A673 (cell line): ENCODE measurements around the gene ME1. TPM values are rescaled to one million over a fixed set of nuclear protein-coding genes. Genes with fewer than 3 reads are reported as not detected.

Experiments used
- BruUV-seq: library from RNA; stranded (reverse); fragments of 400-500 nt; replicated peaks from 2 replicates; lab custom pipeline; 2021; lab: Mats Ljungman, UMichigan
- CTCF ChIA-PET: fragments of 300-600 bp; sonication (Branson Sonifier 250); formaldehyde crosslinking; loops from one replicate; lab custom pipeline; 2022; ENCODE audit warnings: antibody characterized with exemption; lab: Charles Lee
- POLR2A ChIA-PET: fragments of 300-600 bp; sonication (Branson Sonifier 250); formaldehyde crosslinking; loops from one replicate; lab custom pipeline; 2022; ENCODE audit warnings: antibody characterized with exemption; ENCODE audit not compliant: low non-redundant PET; lab: Charles Lee
- DNase-seq: peaks from one replicate; pipeline ENCODE4 v3.0.0-alpha.2; 2015; ENCODE audit warnings: low spot score
- H3K27ac ChIP-seq: fragments of 200-600 bp; sonication (generic); 2 replicates; pipeline ENCODE4 v1.5.1; 2016; ENCODE audit warnings: mixed run types, low read depth, mild to moderate bottlenecking, mixed read lengths, antibody characterized with exemption, low read length; ENCODE audit not compliant: poor library complexity, severe bottlenecking
- H3K27me3 ChIP-seq: fragments of 200-600 bp; sonication (generic); replicated peaks from 2 replicates; pipeline ENCODE4 v1.6.1; 2017; ENCODE audit warnings: mixed run types, low read depth, mild to moderate bottlenecking, mixed read lengths, antibody characterized with exemption, low read length; ENCODE audit not compliant: insufficient read depth, poor library complexity
- H3K36me3 ChIP-seq: fragments of 200-600 bp; sonication (generic); 2 replicates; pipeline ENCODE4 v1.6.1; 2016; ENCODE audit warnings: mixed run types, mild to moderate bottlenecking, mixed read lengths, antibody characterized with exemption, low read length; ENCODE audit not compliant: insufficient read depth, poor library complexity, severe bottlenecking
- H3K4me1 ChIP-seq: fragments of 200-600 bp; sonication (generic); 2 replicates; pipeline ENCODE4 v1.6.1; 2017; ENCODE audit warnings: mixed run types, mild to moderate bottlenecking, mixed read lengths, antibody characterized with exemption, low read length; ENCODE audit not compliant: insufficient read depth, poor library complexity, severe bottlenecking
- H3K4me3 ChIP-seq: fragments of 200-600 bp; sonication (generic); 2 replicates; pipeline ENCODE4 v1.5.1; 2016; ENCODE audit warnings: low read depth, mixed run types, mild to moderate bottlenecking, mixed read lengths, low read length; ENCODE audit not compliant: poor library complexity, severe bottlenecking
- H3K9me3 ChIP-seq: fragments of 200-600 bp; sonication (generic); 2 replicates; pipeline ENCODE4 v1.6.1; 2016; ENCODE audit warnings: mixed run types, low read depth, mild to moderate bottlenecking, mixed read lengths, antibody characterized with exemption, low read length; ENCODE audit not compliant: poor library complexity, severe bottlenecking
- EZH2 ChIP-seq: fragments of 200-600 bp; sonication (generic); IDR thresholded peaks from 2 replicates; pipeline ENCODE4 v1.6.1; 2017; ENCODE audit warnings: borderline replicate concordance, low read depth, mild to moderate bottlenecking, mixed read lengths, antibody characterized with exemption, low read length; ENCODE audit not compliant: poor library complexity, severe bottlenecking
- intact Hi-C: fragments of 100-400 bp; cut with micrococcal nuclease; formaldehyde crosslinking; loops from one replicate; pipeline ENCODE4 v1.10.0; 2022; ENCODE audit not compliant: unreplicated experiment
- total RNA-seq: library from RNA; stranded (reverse); gene quantifications from 2 replicates; pipeline ENCODE4 v1.2.3, GENCODE V29; 2021
- TF ChIP-seq, protein P1 (sequence below): fragments of 300-800, 200-600 bp; sonication (generic); conservative IDR thresholded peaks from 2 replicates; pipeline ENCODE4 v1.5.1; 2017; ENCODE audit warnings: low read depth, mild to moderate bottlenecking, antibody characterized with exemption, low read length, moderate library complexity, mixed read lengths

Gene ME1
- total RNA-seq, 1 experiment from 2014 or later = 78.8 TPM

DNA sequence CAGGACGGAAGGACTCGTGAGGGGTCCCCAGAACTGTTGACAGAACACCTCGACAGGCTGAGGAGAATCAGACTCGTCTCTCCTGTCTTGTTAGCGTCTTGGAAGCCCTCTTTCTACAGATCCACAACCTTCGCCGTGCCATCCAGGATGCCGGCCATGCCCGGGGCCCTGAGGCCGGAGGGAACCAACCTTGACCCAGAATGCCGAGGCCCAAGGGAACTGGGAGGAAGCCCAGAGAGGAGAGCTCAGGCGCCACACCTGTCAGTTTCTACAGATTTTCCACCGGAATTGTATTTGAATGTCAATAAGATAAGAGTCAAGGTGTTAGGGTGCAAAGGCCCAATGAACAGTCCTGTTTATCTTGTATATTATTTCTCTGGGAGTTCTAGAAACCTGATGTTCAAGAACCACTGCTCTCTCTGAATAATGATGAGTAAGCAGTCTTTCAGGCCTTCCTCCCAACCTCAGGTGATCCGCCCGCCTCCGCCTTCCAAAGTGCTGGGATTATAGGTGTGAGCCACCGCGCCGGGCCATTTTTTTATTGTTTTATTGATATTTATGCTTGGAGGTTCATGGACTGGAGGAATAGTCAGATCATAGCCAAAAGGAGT, 799 bp upstream of the ME1 start:
- ChIA-PET CTCF (no interaction called here), POLR2A (no interaction called here)
- Histone ChIP-seq H3K4me1 (peaks cover 33% of the 10 kb centered on the region), H3K27ac (peak overlapping the region; percentile 93), H3K27me3 (no peaks in the 10 kb centered on the region), H3K36me3 (peaks cover 6% of the 10 kb centered on the region), H3K9me3 (no peaks in the 10 kb centered on the region), H3K4me3 (peak overlapping the region; percentile 86)
- intact Hi-C loops = no loop called here
- no peak for DNase-seq
- BruUV-seq = no TSS peak
- no peak for TF ChIP-seq EZH2
- TF ChIP-seq, protein P1, sequence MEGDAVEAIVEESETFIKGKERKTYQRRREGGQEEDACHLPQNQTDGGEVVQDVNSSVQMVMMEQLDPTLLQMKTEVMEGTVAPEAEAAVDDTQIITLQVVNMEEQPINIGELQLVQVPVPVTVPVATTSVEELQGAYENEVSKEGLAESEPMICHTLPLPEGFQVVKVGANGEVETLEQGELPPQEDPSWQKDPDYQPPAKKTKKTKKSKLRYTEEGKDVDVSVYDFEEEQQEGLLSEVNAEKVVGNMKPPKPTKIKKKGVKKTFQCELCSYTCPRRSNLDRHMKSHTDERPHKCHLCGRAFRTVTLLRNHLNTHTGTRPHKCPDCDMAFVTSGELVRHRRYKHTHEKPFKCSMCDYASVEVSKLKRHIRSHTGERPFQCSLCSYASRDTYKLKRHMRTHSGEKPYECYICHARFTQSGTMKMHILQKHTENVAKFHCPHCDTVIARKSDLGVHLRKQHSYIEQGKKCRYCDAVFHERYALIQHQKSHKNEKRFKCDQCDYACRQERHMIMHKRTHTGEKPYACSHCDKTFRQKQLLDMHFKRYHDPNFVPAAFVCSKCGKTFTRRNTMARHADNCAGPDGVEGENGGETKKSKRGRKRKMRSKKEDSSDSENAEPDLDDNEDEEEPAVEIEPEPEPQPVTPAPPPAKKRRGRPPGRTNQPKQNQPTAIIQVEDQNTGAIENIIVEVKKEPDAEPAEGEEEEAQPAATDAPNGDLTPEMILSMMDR = no peak

DNA sequence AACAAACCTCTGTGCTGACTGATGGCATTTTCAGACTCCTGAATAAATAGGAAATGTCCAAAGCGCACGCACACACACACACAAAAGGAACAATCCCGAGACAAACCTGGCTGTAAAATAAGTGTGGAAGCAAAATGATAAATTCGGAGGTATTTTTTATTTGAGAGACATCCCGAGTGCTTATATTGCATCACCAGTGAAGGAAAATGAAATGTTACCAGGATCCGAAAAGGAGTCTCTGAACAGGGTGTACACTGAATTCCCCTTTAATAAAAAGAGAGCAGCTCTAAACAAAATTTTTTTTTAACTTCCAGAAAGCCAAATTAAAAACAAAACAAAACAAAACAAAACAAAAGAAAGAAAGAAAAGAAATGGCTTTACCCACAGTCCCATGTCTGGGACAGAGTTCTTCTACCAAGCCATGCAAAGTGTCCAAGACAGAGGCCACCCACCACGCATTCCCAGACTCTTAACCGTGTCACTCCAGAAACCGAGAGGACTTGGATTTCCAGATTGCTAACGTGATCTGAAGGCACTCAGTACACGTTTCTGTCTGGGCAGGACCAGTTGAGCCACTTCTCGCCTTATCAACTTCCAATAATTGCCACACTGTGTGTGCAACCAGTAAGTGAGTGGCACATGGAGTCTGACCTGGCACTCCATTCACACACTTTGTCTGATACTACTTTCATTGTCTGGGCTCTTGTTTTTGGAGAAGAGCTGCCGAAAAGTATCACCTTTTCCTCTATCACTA, 817 bp downstream of the ME1 start:
- intact Hi-C loops = no loop called here
- Histone ChIP-seq H3K4me3 (peak overlapping the region; percentile 86), H3K4me1 (peaks cover 26% of the 10 kb centered on the region), H3K27me3 (no peaks in the 10 kb centered on the region), H3K27ac (peak overlapping the region; percentile 93), H3K36me3 (peaks cover 22% of the 10 kb centered on the region), H3K9me3 (peaks cover 10% of the 10 kb centered on the region)
- TF ChIP-seq, protein P1 = no peak
- TF ChIP-seq EZH2 = no peak
- CTCF ChIA-PET = no interaction called here
- POLR2A ChIA-PET = no interaction called here
- TSS peak; percentile 32 for BruUV-seq
- DNase-seq = peak; percentile 73

DNA sequence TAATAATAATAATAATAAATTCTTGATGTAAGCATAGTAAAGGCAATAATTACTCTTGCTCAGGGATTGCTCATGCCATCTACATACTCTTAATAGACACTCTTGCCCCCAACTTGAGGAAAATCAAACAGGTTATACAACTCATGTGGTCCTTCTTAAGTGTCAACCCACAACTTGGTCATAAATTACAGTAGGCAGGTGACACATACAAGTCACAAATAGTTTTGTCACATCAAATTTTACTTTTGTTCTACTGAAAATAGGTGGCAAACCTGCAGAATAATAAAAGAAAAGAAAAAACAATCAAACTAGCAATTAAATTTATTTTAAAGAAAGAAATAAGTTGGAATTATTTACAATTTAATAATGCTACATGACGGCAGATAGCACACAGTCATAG, 1.6 kb downstream of the ME1 start:
- H3K4me1 ChIP-seq = peaks cover 25% of the 10 kb centered on the region
- intact Hi-C loops = no loop called here
- no TSS peak for BruUV-seq
- ChIA-PET CTCF (no interaction called here), POLR2A (no interaction called here)
- peak overlapping the region; percentile 86 for H3K4me3 ChIP-seq
- peaks cover 17% of the 10 kb centered on the region for H3K9me3 ChIP-seq
- H3K27me3 ChIP-seq = no peaks in the 10 kb centered on the region
- H3K27ac ChIP-seq = peak overlapping the region; percentile 93
- TF ChIP-seq, protein P1 = no peak
- DNase-seq = no peak
- H3K36me3 ChIP-seq = peaks cover 30% of the 10 kb centered on the region
